ENCODE measurements around the gene LRRC74B.

Gene LRRC74B, protein sequence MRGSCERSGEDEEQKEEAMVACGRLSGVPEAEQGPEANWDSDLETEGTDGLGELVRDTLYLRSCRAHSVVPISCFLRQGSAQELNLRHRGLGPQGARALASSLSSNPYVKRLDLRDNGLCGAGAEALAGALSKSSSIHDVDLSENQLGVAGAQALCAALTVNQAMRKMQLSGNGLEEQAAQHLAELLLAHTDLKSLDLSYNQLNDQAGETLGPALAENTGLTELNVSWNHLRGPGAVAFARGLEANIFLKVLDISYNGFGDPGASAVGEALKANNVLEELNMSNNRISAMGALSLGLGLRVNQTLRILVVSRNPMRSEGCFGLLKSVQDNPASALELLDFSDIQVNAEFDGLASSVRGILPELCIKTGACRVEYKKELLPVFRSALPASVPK

GRCh38 chr22:21045585-21046294 lies at the start of gene LRRC74B:
TSS of gene LRRC74B (plus strand) at chr22:21045946. CDS start at chr22:21045987, 41 bp downstream.
- TF ChIP-seq, protein P1, sequence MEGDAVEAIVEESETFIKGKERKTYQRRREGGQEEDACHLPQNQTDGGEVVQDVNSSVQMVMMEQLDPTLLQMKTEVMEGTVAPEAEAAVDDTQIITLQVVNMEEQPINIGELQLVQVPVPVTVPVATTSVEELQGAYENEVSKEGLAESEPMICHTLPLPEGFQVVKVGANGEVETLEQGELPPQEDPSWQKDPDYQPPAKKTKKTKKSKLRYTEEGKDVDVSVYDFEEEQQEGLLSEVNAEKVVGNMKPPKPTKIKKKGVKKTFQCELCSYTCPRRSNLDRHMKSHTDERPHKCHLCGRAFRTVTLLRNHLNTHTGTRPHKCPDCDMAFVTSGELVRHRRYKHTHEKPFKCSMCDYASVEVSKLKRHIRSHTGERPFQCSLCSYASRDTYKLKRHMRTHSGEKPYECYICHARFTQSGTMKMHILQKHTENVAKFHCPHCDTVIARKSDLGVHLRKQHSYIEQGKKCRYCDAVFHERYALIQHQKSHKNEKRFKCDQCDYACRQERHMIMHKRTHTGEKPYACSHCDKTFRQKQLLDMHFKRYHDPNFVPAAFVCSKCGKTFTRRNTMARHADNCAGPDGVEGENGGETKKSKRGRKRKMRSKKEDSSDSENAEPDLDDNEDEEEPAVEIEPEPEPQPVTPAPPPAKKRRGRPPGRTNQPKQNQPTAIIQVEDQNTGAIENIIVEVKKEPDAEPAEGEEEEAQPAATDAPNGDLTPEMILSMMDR (IDR thresholded peaks at IDR 0.05; ENCODE audit: insufficient read depth, low read depth, low read length, missing control alignments) = no peak
- peak; percentile 90 for DNase-seq (ENCODE audit: low read depth)
- peak within 1 kb of the TSS; percentile 28 for H3K4me3 ChIP-seq (ENCODE audit: low read length)

- DNase-seq (ENCODE audit: low read depth) = no peak
- TF ChIP-seq, protein P1 (IDR thresholded peaks at IDR 0.05; ENCODE audit: insufficient read depth, low read depth, low read length, missing control alignments) = no peak
- no peak overlapping the region for H3K4me3 ChIP-seq (ENCODE audit: low read length)
Observed at GRCh38 chr22:20996031-20996410, 49.7 kb upstream of the LRRC74B start.

- TF ChIP-seq, protein P1 (IDR thresholded peaks at IDR 0.05; ENCODE audit: insufficient read depth, low read depth, low read length, missing control alignments) = no peak
- no peak for DNase-seq (ENCODE audit: low read depth)
- no peak overlapping the region for H3K4me3 ChIP-seq (ENCODE audit: low read length)
Observed at GRCh38 chr22:20996598-20997535, 48.9 kb upstream of the LRRC74B start.

DNA sequence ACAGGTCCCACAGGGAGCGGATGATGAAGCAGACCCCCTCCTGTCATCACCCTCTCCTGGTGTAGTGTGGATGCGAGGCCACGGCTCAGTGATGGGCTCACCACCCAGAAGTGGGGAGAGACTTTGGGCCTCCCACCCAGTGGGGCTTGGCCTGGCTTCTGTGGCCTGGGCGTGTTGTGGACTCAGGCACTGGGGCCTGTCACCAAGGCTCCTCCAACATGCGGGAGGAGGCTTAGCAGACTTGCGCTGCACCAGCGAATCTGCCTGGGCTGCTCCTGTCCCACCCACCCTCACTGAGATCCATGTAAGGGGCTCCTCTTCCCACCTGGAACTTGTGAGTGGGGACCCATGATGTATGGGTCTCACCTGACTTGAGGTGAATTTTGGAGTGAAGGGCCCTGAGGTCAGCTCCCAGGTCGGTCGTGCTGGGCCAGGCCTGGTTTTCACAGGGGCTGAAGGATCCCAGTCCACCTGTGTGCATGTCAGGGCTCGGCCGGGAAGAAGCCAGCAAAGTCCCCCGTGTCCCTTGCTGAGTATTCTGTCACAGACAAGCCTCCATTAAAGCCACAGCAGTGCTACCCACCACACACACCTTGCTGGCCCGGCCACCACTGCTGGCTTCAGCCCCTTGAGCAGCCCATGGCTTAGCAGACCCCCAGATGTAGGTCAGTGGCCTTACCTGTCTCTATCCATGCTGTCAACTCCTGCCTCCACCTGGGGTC lies 48.0 kb upstream of the LRRC74B start:
- TF ChIP-seq, protein P1 (IDR thresholded peaks at IDR 0.05; ENCODE audit: insufficient read depth, low read depth, low read length, missing control alignments) = no peak
- no peak overlapping the region for H3K4me3 ChIP-seq (ENCODE audit: low read length)
- no peak for DNase-seq (ENCODE audit: low read depth)

GRCh38 chr22:20998411-20999336 lies 47.1 kb upstream of the LRRC74B start:
- TF ChIP-seq, protein P1 (IDR thresholded peaks at IDR 0.05; ENCODE audit: insufficient read depth, low read depth, low read length, missing control alignments) = no peak
- peak; percentile 36 for DNase-seq (ENCODE audit: low read depth)
- no peak overlapping the region for H3K4me3 ChIP-seq (ENCODE audit: low read length)

Measured in epithelial cell of esophagus (primary cell).